LHCN-M2 (cell line): ENCODE results near the gene ODF2. TPM values are rescaled to one million over a fixed set of nuclear protein-coding genes. Genes with fewer than 3 reads are reported as not detected.

Experiments
- DNase-seq: peaks from one replicate; pipeline ENCODE4 v3.0.0-alpha.2; 2012; ENCODE audit warnings: low read depth
- total RNA-seq: library from RNA; depleted of rRNA; stranded (reverse); fragments of >200 nt; gene quantifications from 2 replicates; pipeline ENCODE4 v1.2.3, GENCODE V29; 2014; rRNA removed

Gene ODF2
- total RNA-seq, 1 experiment from 2014 or later = 55.2 TPM

- no peak for DNase-seq
Measured at GRCh38 chr9:128526720-128527119, 70.9 kb downstream of the ODF2 start.

DNA sequence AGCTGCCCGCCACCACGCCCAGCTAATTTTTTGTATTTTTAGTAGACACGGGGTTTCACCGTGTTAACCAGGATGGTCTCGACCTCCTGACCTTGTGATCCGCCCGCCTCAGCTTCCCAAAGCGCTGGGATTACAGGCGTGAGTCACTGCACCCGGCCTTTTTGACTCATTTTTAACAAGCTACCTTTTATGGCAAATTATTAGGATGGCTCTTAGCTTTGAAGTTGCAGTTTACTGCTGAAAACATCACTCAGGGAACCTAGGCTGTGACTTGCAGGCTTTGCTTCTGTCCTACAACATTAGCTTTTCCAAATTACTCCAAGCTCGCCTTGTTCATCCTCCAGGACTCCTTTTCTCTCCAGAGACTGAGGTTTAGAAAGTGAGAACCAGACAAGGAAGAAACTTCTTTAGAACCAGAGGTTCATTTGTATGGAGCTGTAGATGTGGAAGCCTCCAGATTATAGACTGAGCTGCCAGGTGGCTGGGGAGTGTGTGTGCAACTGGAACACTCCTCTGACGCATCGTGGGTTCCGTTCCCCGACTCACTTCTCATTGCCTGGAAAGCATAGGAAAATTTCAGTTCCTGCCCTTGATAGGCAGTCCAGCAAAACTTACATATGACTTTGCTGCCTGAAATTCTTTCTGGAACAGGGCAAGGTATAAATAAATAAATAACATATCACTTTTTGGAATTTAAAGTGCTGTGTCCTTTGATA lies 72.8 kb downstream of the ODF2 start:
- DNase-seq = peak; percentile 53

DNA sequence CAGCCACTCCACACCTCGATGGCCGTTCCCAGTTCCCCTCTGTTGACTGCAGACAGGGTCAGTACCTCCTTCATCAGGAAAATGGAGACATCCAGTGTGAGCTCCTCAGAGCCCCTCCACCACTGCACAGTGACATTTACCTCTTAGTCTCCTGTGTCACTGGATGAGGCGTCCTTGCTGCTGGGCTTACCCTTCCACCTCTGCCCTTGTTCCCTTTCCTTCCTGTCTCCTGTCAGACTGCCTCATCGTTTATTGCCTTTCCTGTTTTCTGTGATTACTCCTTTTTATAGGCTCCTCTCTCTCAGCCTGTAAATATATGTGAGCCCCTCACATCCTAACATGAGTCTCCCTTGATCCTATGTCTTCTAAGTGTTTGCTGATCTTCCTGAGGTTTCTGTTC lies 73.4 kb downstream of the ODF2 start:
- no peak for DNase-seq

- DNase-seq = no peak
Measured at GRCh38 chr9:128532581-128532980, 76.8 kb downstream of the ODF2 start.

DNA sequence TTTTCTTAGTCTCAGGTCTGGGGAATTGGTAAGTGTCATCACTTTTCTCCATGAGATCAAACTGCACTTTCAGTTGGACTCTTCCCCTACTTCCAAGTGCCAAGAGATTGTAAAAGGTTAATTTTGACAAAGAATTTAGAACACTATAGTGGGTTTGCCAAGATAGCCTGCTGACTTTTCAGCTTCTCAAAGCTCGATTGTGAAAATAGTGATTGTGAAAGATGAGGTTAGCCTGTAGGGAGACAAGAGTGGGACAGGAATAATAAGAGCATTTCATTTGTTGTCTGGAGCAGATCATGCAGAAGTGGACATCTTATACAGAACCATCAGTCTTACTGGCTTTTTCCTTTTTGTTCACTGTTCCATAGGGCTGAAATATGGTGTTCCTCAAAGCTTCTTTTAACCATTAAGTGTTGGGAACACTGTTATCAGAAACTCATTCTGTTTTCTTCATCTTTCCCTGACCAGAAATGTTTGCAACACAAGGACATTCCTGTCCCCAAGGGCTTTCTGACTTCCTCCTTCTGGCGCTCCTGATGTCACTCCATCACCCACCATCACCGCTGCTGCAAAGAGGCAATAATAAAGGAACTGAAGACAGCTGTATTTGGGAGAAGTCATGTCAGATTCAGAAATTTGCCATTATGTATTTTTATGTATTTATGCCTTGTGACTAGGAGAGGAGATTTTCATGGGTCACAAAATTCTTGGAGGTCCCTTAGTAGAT lies 85.0 kb downstream of the ODF2 start:
- DNase-seq = no peak

GRCh38 chr9:128546504-128546903 lies 90.7 kb downstream of the ODF2 start:
- DNase-seq = no peak

DNA sequence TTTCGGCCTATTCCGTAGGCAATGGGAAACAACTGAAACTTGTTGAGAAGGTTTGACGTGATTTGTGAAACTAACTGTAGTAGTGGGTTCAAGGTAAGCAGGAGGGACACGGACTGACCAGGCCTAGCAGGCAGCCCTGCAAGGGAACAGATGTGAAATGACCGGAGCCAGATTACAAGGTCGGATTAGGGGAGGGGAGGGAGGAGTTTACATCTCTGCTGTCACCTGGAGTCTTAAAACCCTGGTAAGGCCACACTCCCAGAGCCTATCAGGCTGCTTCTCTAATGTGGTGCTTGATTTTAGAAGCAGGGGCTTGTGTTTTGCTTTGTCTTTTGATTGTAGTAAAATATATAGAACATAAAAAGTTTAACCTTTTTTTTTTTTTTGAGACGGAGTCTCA lies 93.1 kb downstream of the ODF2 start:
- DNase-seq = no peak

GRCh38 chr9:128550226-128550625 lies 94.4 kb downstream of the ODF2 start:
- DNase-seq = no peak

Other genes with a start within 250 kb of the ODF2 start
- 73.2 and 76.5 TPM in 2 replicates for gene GOLGA2, start 180.0 kb upstream of the ODF2 start, total RNA-seq
- gene SWI5, start 179.7 kb upstream of the ODF2 start, total RNA-seq = 40.9 and 41.7 TPM in 2 replicates
- gene TRUB2, start 133.6 kb upstream of the ODF2 start, total RNA-seq = 15.6 and 19.2 TPM in 2 replicates
- 32.9 and 40.1 TPM in 2 replicates for gene COQ4, start 133.2 kb upstream of the ODF2 start, total RNA-seq
- gene SLC27A4, start 115.5 kb upstream of the ODF2 start, total RNA-seq = 37.3 and 37.5 TPM in 2 replicates
- 46.4 and 49.4 TPM in 2 replicates for gene URM1, start 84.6 kb upstream of the ODF2 start, total RNA-seq
- gene CERCAM, start 35.1 kb upstream of the ODF2 start, total RNA-seq = 103 and 117 TPM in 2 replicates
- gene GLE1, start 48.7 kb downstream of the ODF2 start, total RNA-seq = 50.1 and 53.2 TPM in 2 replicates
- gene SPTAN1, start 96.6 kb downstream of the ODF2 start, total RNA-seq = 169 and 208 TPM in 2 replicates
- 160 and 162 TPM in 2 replicates for gene DYNC2I2, start 200.8 kb downstream of the ODF2 start, total RNA-seq
- 454 and 528 TPM in 2 replicates for gene SET, start 233.2 kb downstream of the ODF2 start, total RNA-seq
- 4.2 and 4.4 TPM in 2 replicates for gene PKN3, start 246.5 kb downstream of the ODF2 start, total RNA-seq